IPS-11a (cell line): ENCODE data around the gene CLMP.

Experiments
- H3K4me3 ChIP-seq: one replicate; pipeline ENCODE4 v1.5.1; 2013; ENCODE audit warnings: low read depth, low read length, control low read depth

Gene CLMP

GRCh38 chr11:123195188-123196059 is at the start of gene CLMP:
Gene CLMP, minus strand, starts transcription at chr11:123195248. Its CDS starts 308 bp downstream, at chr11:123194940.
- H3K4me3 ChIP-seq, result peak within 1 kb of the TSS; percentile 69

- H3K4me3 ChIP-seq, result no peak overlapping the region
These were observed 47.0 kb upstream of the CLMP start for GRCh38 chr11:123241874-123242543.

GRCh38 chr11:123241294-123241693 is 46.2 kb upstream of the CLMP start:
- H3K4me3 ChIP-seq, result no peak overlapping the region

GRCh38 chr11:123239191-123240150 is 44.4 kb upstream of the CLMP start:
- no peak overlapping the region for H3K4me3 ChIP-seq

- H3K4me3 ChIP-seq, result no peak overlapping the region
These were observed 43.2 kb upstream of the CLMP start for GRCh38 chr11:123238297-123238696.

- no peak overlapping the region for H3K4me3 ChIP-seq
These were observed 41.8 kb upstream of the CLMP start for GRCh38 chr11:123236879-123237278.

- H3K4me3 ChIP-seq, result no peak overlapping the region
These were observed 40.7 kb upstream of the CLMP start for GRCh38 chr11:123235656-123236261.

GRCh38 chr11:123235117-123235655 is 40.1 kb upstream of the CLMP start:
- H3K4me3 ChIP-seq, result no peak overlapping the region

GRCh38 chr11:123233975-123234334 is 38.9 kb upstream of the CLMP start:
- no peak overlapping the region for H3K4me3 ChIP-seq

GRCh38 chr11:123233280-123233974 is 38.4 kb upstream of the CLMP start:
- H3K4me3 ChIP-seq, result no peak overlapping the region

GRCh38 chr11:123231777-123232176 is 36.7 kb upstream of the CLMP start:
- no peak overlapping the region for H3K4me3 ChIP-seq

- H3K4me3 ChIP-seq, result no peak overlapping the region
These were observed 36.2 kb upstream of the CLMP start for GRCh38 chr11:123231256-123231655.

GRCh38 chr11:123230346-123230745 is 35.3 kb upstream of the CLMP start:
- no peak overlapping the region for H3K4me3 ChIP-seq

GRCh38 chr11:123228496-123229163 is 33.6 kb upstream of the CLMP start:
- H3K4me3 ChIP-seq, result no peak overlapping the region

GRCh38 chr11:123227763-123228495 is 32.9 kb upstream of the CLMP start:
- H3K4me3 ChIP-seq, result no peak overlapping the region

GRCh38 chr11:123221584-123221983 is 26.5 kb upstream of the CLMP start:
- H3K4me3 ChIP-seq, result no peak overlapping the region

- no peak overlapping the region for H3K4me3 ChIP-seq
These were observed 26.1 kb upstream of the CLMP start for GRCh38 chr11:123221096-123221561.

GRCh38 chr11:123219066-123219690 is 24.1 kb upstream of the CLMP start:
- H3K4me3 ChIP-seq, result no peak overlapping the region
